MM.1S (cell line): ENCODE results near the gene TANGO2.

ENCODE experiments used
- EZH2phosphoT487 ChIP-seq: fragments of 300-600 bp; sonication (generic); IDR thresholded peaks from 2 replicates; pipeline ENCODE4 v1.6.1; 2018; ENCODE audit warnings: antibody characterized with exemption, low read length
- TF ChIP-seq, protein P1 (sequence below): fragments of 300-600 bp; sonication (generic); IDR thresholded peaks from 2 replicates; pipeline ENCODE4 v1.5.1; 2016; ENCODE audit warnings: antibody characterized with exemption, low read length, mixed read lengths

DNA sequence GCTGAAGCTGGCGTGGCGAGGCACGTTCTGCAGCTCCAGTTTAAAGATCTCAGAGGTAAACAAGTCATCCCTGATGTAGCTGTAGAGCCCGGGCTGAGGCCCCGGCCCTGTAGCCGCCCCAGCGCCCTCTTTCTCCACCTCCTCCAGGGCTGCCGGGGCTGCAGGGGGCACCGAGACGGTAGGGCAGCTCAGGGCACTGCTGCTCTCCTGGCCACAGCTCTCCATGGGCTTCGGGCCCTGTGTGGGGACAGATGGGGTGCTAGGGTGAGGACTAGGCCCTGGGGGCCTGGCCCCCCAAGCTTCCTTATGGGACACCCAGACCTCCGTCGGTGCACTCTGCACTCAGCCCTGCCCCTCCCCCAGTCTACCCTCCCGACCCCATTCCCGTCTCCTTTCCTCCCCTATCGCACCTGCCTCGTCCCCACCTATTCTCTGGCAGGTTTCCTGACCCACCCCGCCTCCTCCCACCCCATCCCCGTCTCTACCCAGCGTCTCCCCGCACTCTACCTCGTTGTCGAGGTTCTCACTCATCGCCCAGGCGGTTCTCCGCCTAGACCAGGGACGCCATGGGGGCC is 95.6 kb downstream of the TANGO2 start:
- TF ChIP-seq, protein P1, sequence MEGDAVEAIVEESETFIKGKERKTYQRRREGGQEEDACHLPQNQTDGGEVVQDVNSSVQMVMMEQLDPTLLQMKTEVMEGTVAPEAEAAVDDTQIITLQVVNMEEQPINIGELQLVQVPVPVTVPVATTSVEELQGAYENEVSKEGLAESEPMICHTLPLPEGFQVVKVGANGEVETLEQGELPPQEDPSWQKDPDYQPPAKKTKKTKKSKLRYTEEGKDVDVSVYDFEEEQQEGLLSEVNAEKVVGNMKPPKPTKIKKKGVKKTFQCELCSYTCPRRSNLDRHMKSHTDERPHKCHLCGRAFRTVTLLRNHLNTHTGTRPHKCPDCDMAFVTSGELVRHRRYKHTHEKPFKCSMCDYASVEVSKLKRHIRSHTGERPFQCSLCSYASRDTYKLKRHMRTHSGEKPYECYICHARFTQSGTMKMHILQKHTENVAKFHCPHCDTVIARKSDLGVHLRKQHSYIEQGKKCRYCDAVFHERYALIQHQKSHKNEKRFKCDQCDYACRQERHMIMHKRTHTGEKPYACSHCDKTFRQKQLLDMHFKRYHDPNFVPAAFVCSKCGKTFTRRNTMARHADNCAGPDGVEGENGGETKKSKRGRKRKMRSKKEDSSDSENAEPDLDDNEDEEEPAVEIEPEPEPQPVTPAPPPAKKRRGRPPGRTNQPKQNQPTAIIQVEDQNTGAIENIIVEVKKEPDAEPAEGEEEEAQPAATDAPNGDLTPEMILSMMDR, result no peak
- TF ChIP-seq EZH2phosphoT487, result no peak
